Transverse colon (tissue), 4 donors: Measurements from ENCODE around the gene RNF169. TPM values are rescaled to one million over a fixed set of nuclear protein-coding genes. Genes with fewer than 3 reads are reported as not detected.
"Not testable (repeated sequence)": the region's sequence is repeated elsewhere in the genome, so short reads cannot be mapped to it uniquely, and the experiment has no call there.

ENCODE experiments used
- DNase-seq: peaks from one replicate; pipeline ENCODE4 v3.0.0-alpha.2; 2019
- H3K27ac ChIP-seq, 4 donors: fragments of 200-600 bp; sonication (generic); 2 replicates each; pipeline ENCODE4 v1.5.1; 2016 to 2018; ENCODE audit warnings: inconsistent platforms in 4 of 4
- H3K27me3 ChIP-seq: fragments of 200-600 bp; sonication (generic); 2 replicates; pipeline ENCODE4 v1.5.1; 2017; ENCODE audit warnings: inconsistent platforms
- H3K36me3 ChIP-seq, 4 donors: fragments of 200-600 bp; sonication (generic); 2 replicates each; pipeline ENCODE4 v1.5.1; 2017 to 2019; ENCODE audit warnings: inconsistent platforms in 4 of 4
- H3K4me1 ChIP-seq, 4 donors: fragments of 200-600 bp; sonication (generic); 2 replicates each; pipeline ENCODE4 v1.5.1; 2017 to 2020; ENCODE audit warnings: inconsistent platforms in 4 of 4
- H3K4me3 ChIP-seq, 4 donors: fragments of 200-600 bp; sonication (generic); 1 replicate in 1 of 4; 2 replicates in 3 of 4; pipeline versions ENCODE4 v1.5.1 to v1.6.1; 2017 to 2019; ENCODE audit warnings: inconsistent platforms in 4 of 4
- H3K9me3 ChIP-seq, 2 donors: fragments of 200-600 bp; sonication (generic); 2 replicates each; pipeline ENCODE4 v1.5.1; 2017 to 2019; ENCODE audit warnings: inconsistent platforms in 2 of 2
- CTCF ChIP-seq, 5 experiments: fragments of 200-600 bp in 3 of 5; fragments of 450-650 bp in 2 of 5; sonication (generic) in 3 of 5; IDR thresholded peaks; 1 replicate in 2 of 5; 2 replicates in 3 of 5; pipeline ENCODE4 v1.5.1; 2016 to 2017; ENCODE audit warnings: antibody characterized with exemption in 5 of 5, inconsistent platforms in 3 of 5, mild to moderate bottlenecking in 2 of 5, moderate library complexity in 1 of 5
- EP300 ChIP-seq: sonication (generic); formaldehyde crosslinking; IDR thresholded peaks from one replicate; pipeline ENCODE4 v1.6.1; 2017; ENCODE audit warnings: antibody characterized with exemption, low read depth
- POLR2A ChIP-seq: fragments of 450-650 bp; IDR thresholded peaks from one replicate; pipeline ENCODE4 v1.6.1; 2016; ENCODE audit warnings: antibody characterized with exemption, mild to moderate bottlenecking, moderate library complexity
- POLR2AphosphoS5 ChIP-seq, 3 donors: sonication (generic); formaldehyde crosslinking; IDR thresholded peaks; one replicate each; pipeline ENCODE4 v1.6.1; 2016; ENCODE audit warnings: antibody characterized with exemption in 3 of 3
- WGBS, 2 donors: methylation state at CpG; one replicate each; pipeline ENCODE4 v1.1.5; 2018; ENCODE audit warnings: low coverage in 1 of 2; 5-methylcytosine and 5-hydroxymethylcytosine counted together
- in situ Hi-C, 4 donors: fragments of 200-750 bp; cut with MboI; loops; one replicate each; pipeline versions ENCODE4 v1.15.0 to v1.15.1; 2017; ENCODE audit warnings: low sequenced_read_pairs in 3 of 4, low pct_ligation_motif_present in 1 of 4, low pct_unique_long_range_greater_than_20kb in 1 of 4
- intact Hi-C: fragments of 100-400 bp; cut with DNase I; formaldehyde crosslinking; loops from one replicate; pipeline ENCODE4 v1.15.1; 2023; ENCODE audit warnings: low total_unique reads
- total RNA-seq, 4 donors: library from RNA; depleted of rRNA; stranded (reverse); fragments of >200 nt; gene quantifications; one replicate each; pipeline ENCODE4 v1.1.0, GENCODE V29; 2016

RNF169 gene
- total RNA-seq, 4 donors from 2014 or later, result 15.1 to 22.4 (median 16.6) TPM

GRCh38 chr11:74766905-74767304 lies 18.3 kb downstream of the RNF169 start:
- in situ Hi-C loops (no loop called here), intact Hi-C loops (no loop called here)
- Histone ChIP-seq H3K4me1 (peaks cover 0 to 12% (median 0%) of the 10 kb centered on the region in 4 donors), H3K27me3 (no peaks in the 10 kb centered on the region), H3K9me3 (no peaks in the 10 kb centered on the region), H3K4me3 (no peak overlapping the region), H3K27ac (no peak overlapping the region), H3K36me3 (no peaks in the 10 kb centered on the region)
- no peak for TF ChIP-seq CTCF (IDR thresholded peaks at IDR 0.05)
- TF ChIP-seq POLR2AphosphoS5 (IDR thresholded peaks at IDR 0.05), result no peak
- TF ChIP-seq EP300, result no peak
- TF ChIP-seq POLR2A, result no peak
- 80 to 97% methylated on average over 1 of the region's 1 CpG for WGBS, 2 donors
- DNase-seq, result no peak

- intact Hi-C loops, H3K27me3 ChIP-seq, DNase-seq, H3K4me3 ChIP-seq, in situ Hi-C loops, H3K36me3 ChIP-seq, H3K9me3 ChIP-seq, H3K27ac ChIP-seq: not testable (repeated sequence)
- H3K4me1 ChIP-seq, result peaks cover 0 to 13% (median 0%) of the 10 kb centered on the region in 4 donors
- WGBS, 2 donors, result 73% methylated on average over 9 of the region's 9 CpGs; no CpG with 5 or more reads in 1 of the 2 donors
Measured at GRCh38 chr11:74768172-74768651, 19.6 kb downstream of the RNF169 start.

- no peaks in the 10 kb centered on the region for H3K9me3 ChIP-seq
- intact Hi-C loops, result no loop called here
- DNase-seq, result no peak
- TF ChIP-seq POLR2A (no peak), CTCF (IDR thresholded peaks at IDR 0.05) (no peak), POLR2AphosphoS5 (IDR thresholded peaks at IDR 0.05) (no peak), EP300 (no peak)
- H3K4me3 ChIP-seq, result no peak overlapping the region
- H3K4me1 ChIP-seq, result peaks cover 0 to 17% (median 0%) of the 10 kb centered on the region in 4 donors
- no peaks in the 10 kb centered on the region for H3K36me3 ChIP-seq
- WGBS, 2 donors, result 73 to 76% methylated on average over 2 of the region's 2 CpGs
- in situ Hi-C loops, result no loop called here
- no peak overlapping the region for H3K27ac ChIP-seq
- no peaks in the 10 kb centered on the region for H3K27me3 ChIP-seq
Measured at GRCh38 chr11:74769055-74769707, 20.5 kb downstream of the RNF169 start.

- H3K36me3 ChIP-seq, result no peaks in the 10 kb centered on the region
- no peak overlapping the region for H3K4me3 ChIP-seq
- intact Hi-C loops, result no loop called here
- no peak overlapping the region for H3K27ac ChIP-seq
- TF ChIP-seq CTCF (IDR thresholded peaks at IDR 0.05) (no peak), POLR2AphosphoS5 (IDR thresholded peaks at IDR 0.05) (no peak), EP300 (no peak), POLR2A (no peak)
- H3K9me3 ChIP-seq, result no peaks in the 10 kb centered on the region
- H3K27me3 ChIP-seq, result no peaks in the 10 kb centered on the region
- DNase-seq, result no peak
- in situ Hi-C loops, result no loop called here
- H3K4me1 ChIP-seq, result peaks cover 0 to 18% (median 0%) of the 10 kb centered on the region in 4 donors
- 52 to 63% methylated on average over 5 of the region's 5 CpGs for WGBS, 2 donors
Measured at GRCh38 chr11:74770456-74770855, 21.8 kb downstream of the RNF169 start.

- DNase-seq, result no peak
- in situ Hi-C loops, result no loop called here
- Histone ChIP-seq H3K27ac (no peak overlapping the region), H3K27me3 (no peaks in the 10 kb centered on the region), H3K9me3 (no peaks in the 10 kb centered on the region), H3K4me3 (no peak overlapping the region), H3K4me1 (peaks cover 0 to 23% (median 0%) of the 10 kb centered on the region in 4 donors), H3K36me3 (no peaks in the 10 kb centered on the region)
- no peak for TF ChIP-seq POLR2AphosphoS5 (IDR thresholded peaks at IDR 0.05)
- no peak for TF ChIP-seq EP300
- no peak for TF ChIP-seq CTCF (IDR thresholded peaks at IDR 0.05)
- TF ChIP-seq POLR2A, result no peak
- intact Hi-C loops, result no loop called here
- WGBS, 2 donors, result 95% methylated on average over 3 of the region's 3 CpGs
Measured at GRCh38 chr11:74771139-74771538, 22.5 kb downstream of the RNF169 start.
